Body of pancreas (tissue), 4 donors: Measurements from ENCODE around the gene TRPV2. TPM values are rescaled to one million over a fixed set of nuclear protein-coding genes. Genes with fewer than 3 reads are reported as not detected.

Experiments used
- ATAC-seq: fragments of 150-250 bp; one replicate; pipeline ENCODE4 v1.9.1; 2016
- DNase-seq, 4 donors: peaks; one replicate each; pipeline ENCODE4 v3.0.0-alpha.2; 2019
- H3K27ac ChIP-seq, 4 donors: fragments of 200-600 bp; sonication (generic); 1 replicate in 3 of 4; 2 replicates in 1 of 4; pipeline versions ENCODE4 v1.5.1 to v1.6.1; 2016 to 2019; ENCODE audit warnings: mild to moderate bottlenecking in 1 of 4, mixed read lengths in 1 of 4, moderate library complexity in 1 of 4
- H3K27me3 ChIP-seq, 2 donors: fragments of 200-600 bp; sonication (generic); one replicate each; pipeline ENCODE4 v1.6.0; 2016; ENCODE audit warnings: mild to moderate bottlenecking in 1 of 2
- H3K36me3 ChIP-seq, 2 donors: fragments of 200-600 bp; sonication (generic); replicated peaks in 1 of 2; 2 replicates each; pipeline ENCODE4 v1.5.1; 2016; ENCODE audit warnings: low read depth in 2 of 2; ENCODE audit not compliant: insufficient read depth in 1 of 2
- H3K4me1 ChIP-seq: fragments of 200-600 bp; sonication (generic); one replicate; pipeline ENCODE4 v1.6.0; 2016
- H3K4me3 ChIP-seq, 2 donors: fragments of 200-600 bp; sonication (generic); 1 replicate in 1 of 2; 2 replicates in 1 of 2; pipeline ENCODE4 v1.5.1; 2016 to 2019
- H3K9me3 ChIP-seq, 3 donors: fragments of 200-600 bp; sonication (generic); 1 replicate in 2 of 3; 2 replicates in 1 of 3; pipeline ENCODE4 v1.5.1; 2016
- CTCF ChIP-seq, 7 experiments: fragments of 450-650 bp in 4 of 7; fragments of 200-600 bp in 3 of 7; sonication (generic) in 3 of 7; IDR thresholded peaks; one replicate each; pipeline ENCODE4 v1.5.1; 2016 to 2019; ENCODE audit warnings: antibody characterized with exemption in 7 of 7
- POLR2A ChIP-seq, 3 donors: fragments of 450-650 bp; IDR thresholded peaks; one replicate each; pipeline ENCODE4 v1.6.1; 2016; ENCODE audit warnings: antibody characterized with exemption in 3 of 3, mild to moderate bottlenecking in 2 of 3
- WGBS, 2 donors: methylation state at CpG; one replicate each; pipeline ENCODE4 v1.1.5; 2017; 5-methylcytosine and 5-hydroxymethylcytosine counted together
- intact Hi-C: fragments of 100-400 bp; cut with DNase I; formaldehyde crosslinking; loops from one replicate; pipeline ENCODE4 v1.15.1; 2023
- small RNA-seq: library from RNA; depleted of rRNA; stranded (forward); fragments of <200 nt; gene quantifications from one replicate; pipeline ENCODE3, GENCODE V24; 2016
- total RNA-seq, 2 donors: library from RNA; depleted of rRNA; stranded (reverse); fragments of >200 nt; gene quantifications; one replicate each; pipeline ENCODE4 v1.1.0, GENCODE V29; 2016

Gene TRPV2
- total RNA-seq, 2 donors from 2014 or later: 4.7 to 30.7 TPM

- H3K4me1 ChIP-seq: peaks cover 31% of the 10 kb centered on the region
- TF ChIP-seq POLR2A (IDR thresholded peaks at IDR 0.05) (no peak), CTCF (IDR thresholded peaks at IDR 0.05) (no peak)
- DNase-seq (no peak), ATAC-seq (no peak)
- H3K36me3 ChIP-seq: no peaks in the 10 kb centered on the region
- no peaks in the 10 kb centered on the region for H3K9me3 ChIP-seq
- H3K27ac ChIP-seq: no peak overlapping the region
- no peak overlapping the region for H3K4me3 ChIP-seq
- WGBS, 2 donors: 72% methylated on average over 18 to 19 of the region's 19 CpGs
- intact Hi-C loops: no loop called here
- no peaks in the 10 kb centered on the region for H3K27me3 ChIP-seq
Observed at GRCh38 chr17:16484445-16485175, 69.2 kb downstream of the TRPV2 start.

Small RNA genes within 50 kb of the gene (small RNA-seq; reads per million reads assigned to genes)
- not detected for gene SNORD49A
- gene SNORD65: not detected

Other genes with a start within 250 kb of the TRPV2 start
- gene NCOR1, start 200.0 kb upstream of the TRPV2 start, total RNA-seq: 100 to 1,000 TPM; 120 to 230 TPM
- gene PIGL, start 198.4 kb upstream of the TRPV2 start, total RNA-seq: 100 to 1,000 TPM in 1 of 2 donors, 10 to 100 TPM in 1; 34.5 to 109 TPM
- 10 to 100 TPM; 13.7 to 77.8 TPM for gene CENPV, start 62.1 kb upstream of the TRPV2 start, total RNA-seq
- gene UBB, start 34.5 kb upstream of the TRPV2 start, total RNA-seq: 100 to 1,000 TPM; 450 to 486 TPM
- gene LRRC75A, start 76.6 kb downstream of the TRPV2 start, total RNA-seq: 1 to 10 TPM; 4.9 to 7.6 TPM
- 1 to 10 TPM; 4.4 to 7.6 TPM for gene ZNF287, start 153.6 kb downstream of the TRPV2 start, total RNA-seq
- under 1 TPM in 1 of 2 donors, not detected in 1; 0.52 TPM for gene ZNF624, start 238.3 kb downstream of the TRPV2 start, total RNA-seq